K562 (cell line): ENCODE measurements around the gene HSD17B3. TPM values are rescaled to one million over a fixed set of nuclear protein-coding genes. Genes with fewer than 3 reads are reported as not detected.

Source experiments
- ATAC-seq: fragments of 200-7000 bp; cut with Tn5 transposase; 3 replicates; pipeline ENCODE4 v1.9.1; 2020; ENCODE audit warnings: moderate library complexity
- BruUV-seq: library from RNA; stranded (reverse); fragments of 400-500 nt; replicated peaks from 2 replicates; lab custom pipeline; 2021; lab: Mats Ljungman, UMichigan
- CTCF ChIA-PET: fragments of 300-600 bp; formaldehyde crosslinking; extraction: SDS; loops from one replicate; lab custom pipeline; 2021; ENCODE audit warnings: low intra/inter-chr PET ratio; lab: Yijun Ruan, JAX
- POLR2A ChIA-PET: fragments of 300-600, 350-650 bp; sonication (Branson Sonifier 250); formaldehyde crosslinking; extraction: SDS; loops from one replicate; lab custom pipeline; 2021; ENCODE audit warnings: antibody characterized with exemption, inconsistent platforms; lab: Yijun Ruan, JAX
- DNase-seq, 4 experiments: peaks; one replicate each; pipeline versions ENCODE4 v3.0.0 to v3.0.0-alpha.2; 2011 to 2018; ENCODE audit warnings: low spot score in 3 of 4, mixed read lengths in 3 of 4; ENCODE audit errors: extremely low read depth in 1 of 4
- FAIRE-seq: peaks from 2 replicates; lab custom pipeline; 2011; peaks lifted over from hg19 to GRCh38; lab: Jason Lieb, UNC
- H2AFZ ChIP-seq: 2 replicates; pipeline ENCODE4 v1.6.0; 2011; ENCODE audit warnings: low read depth, low read length, control low read depth, inconsistent platforms
- H3K27ac ChIP-seq: fragments of 200-600 bp; 3 replicates; pipeline ENCODE4 v1.8.0; 2011; ENCODE audit warnings: low read depth, mild to moderate bottlenecking, control low read depth, inconsistent platforms, low read length, moderate library complexity, mixed read lengths; ENCODE audit errors: extremely low read depth
- H3K27me3 ChIP-seq, 2 experiments: fragments of 300-600 bp in 1 of 2; 2 replicates in 1 of 2; 3 replicates in 1 of 2; pipeline versions ENCODE4 v1.6.0 to v1.8.0; 2011; ENCODE audit warnings: inconsistent platforms in 2 of 2, low read length in 2 of 2, mild to moderate bottlenecking in 1 of 2, mixed read lengths in 1 of 2, moderate library complexity in 1 of 2; ENCODE audit not compliant: control insufficient read depth in 2 of 2, insufficient read depth in 2 of 2
- H3K36me3 ChIP-seq: fragments of 300-600 bp; 3 replicates; pipeline ENCODE4 v1.8.0; 2011; ENCODE audit warnings: mild to moderate bottlenecking, low read length, inconsistent platforms; ENCODE audit not compliant: control insufficient read depth, insufficient read depth
- H3K4me1 ChIP-seq, 2 experiments: fragments of 200-600 bp in 1 of 2; replicated peaks in 1 of 2; 2 replicates in 1 of 2; 3 replicates in 1 of 2; pipeline versions ENCODE4 v1.5.1 to v1.8.0; 2011; ENCODE audit warnings: inconsistent platforms in 2 of 2, low read length in 2 of 2, mild to moderate bottlenecking in 1 of 2, mixed read lengths in 1 of 2, moderate library complexity in 1 of 2; ENCODE audit not compliant: control insufficient read depth in 2 of 2, insufficient read depth in 2 of 2
- H3K4me2 ChIP-seq: 2 replicates; pipeline ENCODE4 v1.6.1; 2011; ENCODE audit warnings: low read length, control low read depth, inconsistent platforms, mixed read lengths; ENCODE audit not compliant: insufficient read depth
- H3K4me3 ChIP-seq: fragments of 200-600 bp; sonication (generic), shearing (Covaris generic); 2 replicates; pipeline ENCODE4 v1.5.1; 2016; ENCODE audit warnings: control low read depth, inconsistent platforms
- H3K79me2 ChIP-seq: fragments of 200-600 bp; 3 replicates; pipeline ENCODE4 v1.8.0; 2011; ENCODE audit warnings: low read length, inconsistent platforms; ENCODE audit not compliant: control insufficient read depth, insufficient read depth
- H3K9ac ChIP-seq, 2 experiments: 2 replicates each; pipeline versions ENCODE4 v1.6.0 to v1.6.1; 2011; ENCODE audit warnings: low read depth in 2 of 2, low read length in 2 of 2, control low read depth in 1 of 2, inconsistent platforms in 1 of 2, mild to moderate bottlenecking in 1 of 2, mixed read lengths in 1 of 2; ENCODE audit not compliant: insufficient read depth in 1 of 2
- H3K9me1 ChIP-seq: one replicate; pipeline ENCODE4 v1.6.0; 2011; ENCODE audit warnings: inconsistent platforms, mild to moderate bottlenecking, low read length, moderate library complexity; ENCODE audit not compliant: control insufficient read depth, insufficient read depth
- H3K9me3 ChIP-seq: replicated peaks from 2 replicates; pipeline ENCODE4 v1.5.1; 2011; ENCODE audit warnings: low read depth, low read length, inconsistent platforms; ENCODE audit not compliant: control insufficient read depth, insufficient read depth
- H4K20me1 ChIP-seq: replicated peaks from 2 replicates; pipeline ENCODE4 v1.6.1; 2011; ENCODE audit warnings: low read length, inconsistent platforms, mixed read lengths; ENCODE audit not compliant: control insufficient read depth, insufficient read depth
- EP300 ChIP-seq: IDR thresholded peaks from 2 replicates; pipeline ENCODE4 v1.6.1; 2012; ENCODE audit warnings: low read length, improper control_type of control experiment
- ESRRA ChIP-seq: fragments of 450-650 bp; IDR thresholded peaks from 2 replicates; pipeline ENCODE4 v1.6.1; 2014; ENCODE audit warnings: low read depth, mild to moderate bottlenecking, moderate library complexity, borderline replicate concordance
- JUN ChIP-seq, 2 experiments: sonication (generic) in 1 of 2; formaldehyde crosslinking in 1 of 2; IDR thresholded peaks; 2 replicates each; pipeline versions ENCODE4 v1.6.1 to v1.8.0; 2012 to 2022; ENCODE audit warnings: borderline replicate concordance in 2 of 2, mild to moderate bottlenecking in 2 of 2, improper control_type of control experiment in 1 of 2, low read depth in 1 of 2, low read length in 1 of 2, missing genetic modification reagents in 1 of 2
- MAZ ChIP-seq, 2 experiments: fragments of 450-650 bp in 1 of 2; sonication (generic) in 1 of 2; formaldehyde crosslinking; IDR thresholded peaks in 1 of 2; conservative IDR thresholded peaks in 1 of 2; 2 replicates each; pipeline versions ENCODE4 v1.4.0 to v1.5.0; 2020; ENCODE audit warnings: mild to moderate bottlenecking in 1 of 2, missing genetic modification reagents in 1 of 2
- MYC ChIP-seq, 2 experiments: fragments of 250-450 bp in 1 of 2; sonication (Bioruptor Pico) in 1 of 2; IDR thresholded peaks; 2 replicates each; pipeline versions ENCODE4 v1.5.1 to v1.6.1; 2012 to 2021; ENCODE audit warnings: low read depth in 2 of 2, borderline replicate concordance in 1 of 2, improper control_type of control experiment in 1 of 2, low read length in 1 of 2, mild to moderate bottlenecking in 1 of 2, moderate library complexity in 1 of 2
- PRMT5 ChIP-seq: sonication (generic); formaldehyde crosslinking; IDR thresholded peaks from 2 replicates; pipeline ENCODE4 v1.5.0; 2020; ENCODE audit warnings: missing genetic modification reagents
- SIN3A ChIP-seq, 2 experiments: fragments of 150-350 bp in 1 of 2; IDR thresholded peaks; 2 replicates each; pipeline ENCODE4 v1.6.1; 2011 to 2016; ENCODE audit warnings: borderline replicate concordance in 2 of 2, low read depth in 2 of 2, low read length in 2 of 2, mild to moderate bottlenecking in 2 of 2, moderate library complexity in 2 of 2; ENCODE audit not compliant: control insufficient read depth in 1 of 2
- ZNF174 ChIP-seq: fragments of 250-450 bp; sonication (Bioruptor Pico); IDR thresholded peaks from 2 replicates; pipeline ENCODE4 v1.4.0; 2020; ENCODE audit warnings: mild to moderate bottlenecking
- ZNF3 ChIP-seq: fragments of 250-450 bp; sonication (Bioruptor Pico); IDR thresholded peaks from 2 replicates; pipeline ENCODE4 v1.5.0; 2021; ENCODE audit warnings: mild to moderate bottlenecking, moderate library complexity
- WGBS: fragments of 100-300 bp; shearing (Covaris generic); methylation state at CpG from one replicate; pipeline ENCODE4 v1.1.6; 2016; ENCODE audit warnings: low coverage, mixed read lengths; ENCODE audit not compliant: insufficient coverage; ENCODE audit errors: missing lambda C conversion rate; 5-methylcytosine and 5-hydroxymethylcytosine counted together
- in situ Hi-C: fragments of 300-500 bp; cut with MboI; formaldehyde crosslinking; loops from 4 replicates; pipeline ENCODE4 v1.15.0; 2018; ENCODE audit warnings: inconsistent platforms, mixed read lengths
- intact Hi-C: fragments of 100-400 bp; cut with micrococcal nuclease; formaldehyde crosslinking; loops from 2 replicates; pipeline ENCODE4 v1.14.2; 2022
- polyA plus RNA-seq, 8 experiments: library from polyadenylated mRNA; depleted of rRNA in 4 of 8; stranded (reverse) in 5 of 8; unstranded in 3 of 8; fragments of >200 nt; fragmentation: Nextera tagmentation in 2 of 8; fragmentation: Illumina TruSeq in 1 of 8; extraction: Ambion mirVana in 2 of 8; extraction: Trizol in 1 of 8; gene quantifications; 2 replicates each; pipeline versions ENCODE4 v1.2.1 to v1.2.3, GENCODE V29; 2011 to 2014; ENCODE audit warnings: inconsistent platforms in 1 of 8, missing spikeins in 1 of 8
- total RNA-seq, 7 experiments: library from RNA; depleted of rRNA in 6 of 7; stranded (reverse); fragments of >200 nt in 6 of 7; fragmentation: Illumina TruSeq in 2 of 7; extraction: Trizol in 2 of 7; gene quantifications; 2 replicates each; pipeline versions ENCODE4 v1.2.1 to v1.2.3, GENCODE V29; 2011 to 2021; ENCODE audit warnings: low replicate concordance in 1 of 7
- TF ChIP-seq, protein P1 (sequence below), 2 experiments: fragments of 450-650 bp in 1 of 2; sonication (generic) in 1 of 2; formaldehyde crosslinking in 1 of 2; IDR thresholded peaks; 2 replicates each; pipeline versions ENCODE4 v1.7.1 to v1.9.0; 2016 to 2022; ENCODE audit warnings: inconsistent platforms in 1 of 2, mild to moderate bottlenecking in 1 of 2, missing genetic modification reagents in 1 of 2

The HSD17B3 gene
- total and polyA plus RNA-seq, 9 of the 15 experiments (the other 6 are each of a cell fraction or from before 2014, with no cell fraction given) = not detected

- peak overlapping the region; percentile 5 to 48; a peak in 3 of 4 replicates for H3K9ac ChIP-seq
- H4K20me1 ChIP-seq = no peaks in the 10 kb centered on the region
- H3K27me3 ChIP-seq = no peaks in the 10 kb centered on the region
- TF ChIP-seq JUN (IDR thresholded peaks at IDR 0.05; ENCODE audit: borderline replicate concordance, low read depth, low read length) (peak; percentile 95), JUN (CRISPR knock-in tag; IDR thresholded peaks at IDR 0.05; ENCODE audit: borderline replicate concordance) (no peak), MYC (IDR thresholded peaks at IDR 0.05; ENCODE audit: low read depth, low read length) (peak; percentile 70), MYC (CRISPR knock-in tag; IDR thresholded peaks at IDR 0.05; ENCODE audit: borderline replicate concordance, low read depth) (no peak), ESRRA (peak; percentile 67; the same call in 1 of the 2 replicates), ZNF3 (CRISPR knock-in tag) (no peak), SIN3A (IDR thresholded peaks at IDR 0.05; ENCODE audit: borderline replicate concordance in 2 of 2, control insufficient read depth in 1 of 2, low read depth in 2 of 2, low read length in 2 of 2) (no peak), MAZ (CRISPR knock-in tag; conservative IDR thresholded peaks at IDR 0.05 in 1 of 2, IDR thresholded peaks at IDR 0.05 in 1 of 2) (0 out of 4 replicates have a peak, but pooled peaks of 1 of the 2 experiments have one; percentile 32), ZNF174 (CRISPR knock-in tag) (no peak), EP300 (peak; percentile 75), PRMT5 (no peak)
- TF ChIP-seq, protein P1, sequence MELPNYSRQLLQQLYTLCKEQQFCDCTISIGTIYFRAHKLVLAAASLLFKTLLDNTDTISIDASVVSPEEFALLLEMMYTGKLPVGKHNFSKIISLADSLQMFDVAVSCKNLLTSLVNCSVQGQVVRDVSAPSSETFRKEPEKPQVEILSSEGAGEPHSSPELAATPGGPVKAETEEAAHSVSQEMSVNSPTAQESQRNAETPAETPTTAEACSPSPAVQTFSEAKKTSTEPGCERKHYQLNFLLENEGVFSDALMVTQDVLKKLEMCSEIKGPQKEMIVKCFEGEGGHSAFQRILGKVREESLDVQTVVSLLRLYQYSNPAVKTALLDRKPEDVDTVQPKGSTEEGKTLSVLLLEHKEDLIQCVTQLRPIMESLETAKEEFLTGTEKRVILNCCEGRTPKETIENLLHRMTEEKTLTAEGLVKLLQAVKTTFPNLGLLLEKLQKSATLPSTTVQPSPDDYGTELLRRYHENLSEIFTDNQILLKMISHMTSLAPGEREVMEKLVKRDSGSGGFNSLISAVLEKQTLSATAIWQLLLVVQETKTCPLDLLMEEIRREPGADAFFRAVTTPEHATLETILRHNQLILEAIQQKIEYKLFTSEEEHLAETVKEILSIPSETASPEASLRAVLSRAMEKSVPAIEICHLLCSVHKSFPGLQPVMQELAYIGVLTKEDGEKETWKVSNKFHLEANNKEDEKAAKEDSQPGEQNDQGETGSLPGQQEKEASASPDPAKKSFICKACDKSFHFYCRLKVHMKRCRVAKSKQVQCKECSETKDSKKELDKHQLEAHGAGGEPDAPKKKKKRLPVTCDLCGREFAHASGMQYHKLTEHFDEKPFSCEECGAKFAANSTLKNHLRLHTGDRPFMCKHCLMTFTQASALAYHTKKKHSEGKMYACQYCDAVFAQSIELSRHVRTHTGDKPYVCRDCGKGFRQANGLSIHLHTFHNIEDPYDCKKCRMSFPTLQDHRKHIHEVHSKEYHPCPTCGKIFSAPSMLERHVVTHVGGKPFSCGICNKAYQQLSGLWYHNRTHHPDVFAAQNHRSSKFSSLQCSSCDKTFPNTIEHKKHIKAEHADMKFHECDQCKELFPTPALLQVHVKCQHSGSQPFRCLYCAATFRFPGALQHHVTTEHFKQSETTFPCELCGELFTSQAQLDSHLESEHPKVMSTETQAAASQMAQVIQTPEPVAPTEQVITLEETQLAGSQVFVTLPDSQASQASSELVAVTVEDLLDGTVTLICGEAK (IDR thresholded peaks at IDR 0.05) = peak; percentile 59; the same call in 1 of the 2 replicates
- TF ChIP-seq, protein P1 (CRISPR knock-in tag; IDR thresholded peaks at IDR 0.05) = no peak
Measured at GRCh38 chr9:96256800-96257199, 45.2 kb downstream of the HSD17B3 start.

More at GRCh38 chr9:96256800-96257199, 45.2 kb downstream of the HSD17B3 start:
- Histone ChIP-seq H3K27ac (peak overlapping the region; percentile 73), H3K4me3 (peak overlapping the region; percentile 28), H3K4me1 (peaks cover 5 to 13% of the 10 kb centered on the region in 2 experiments; a peak in 3 of 5 replicates), H3K79me2 (peaks cover 8% of the 10 kb centered on the region; the same call in 2 of the 3 replicates), H3K9me3 (no peaks in the 10 kb centered on the region), H2AFZ (peak overlapping the region; percentile 76), H3K9me1 (no peaks in the 10 kb centered on the region), H3K36me3 (peaks cover 14% of the 10 kb centered on the region; the same call in 1 of the 3 replicates), H3K4me2 (peak overlapping the region; percentile 64)
- ATAC-seq (peak; percentile 94), DNase-seq (peak; percentile 74 to 89 (median 82)), FAIRE-seq (peak; percentile 96)
- 0% methylated on average over 8 of the region's 9 CpGs for WGBS
- POLR2A ChIA-PET = no interaction called here
- intact Hi-C loops (no loop called here), in situ Hi-C loops (no loop called here)
- no TSS peak for BruUV-seq
- CTCF ChIA-PET = no interaction called here
